H1 (cell line): ENCODE measurements around the gene CSF1.

Experiments
- EP300 ChIP-seq, 2 experiments: IDR thresholded peaks; 1 replicate in 1 of 2; 2 replicates in 1 of 2; pipeline ENCODE4 v1.6.1; 2011 to 2012; ENCODE audit warnings: low read depth in 2 of 2, low read length in 2 of 2, mild to moderate bottlenecking in 2 of 2, borderline replicate concordance in 1 of 2, inconsistent platforms in 1 of 2, moderate library complexity in 1 of 2
- JUND ChIP-seq: IDR thresholded peaks from 2 replicates; pipeline ENCODE4 v1.6.1; 2011; ENCODE audit warnings: mild to moderate bottlenecking, improper control_type of control experiment, low read length
- POLR2AphosphoS5 ChIP-seq: IDR thresholded peaks from 2 replicates; pipeline ENCODE4 v1.6.1; 2011; ENCODE audit warnings: low read depth, low read length
- SIN3A ChIP-seq, 2 experiments: IDR thresholded peaks in 1 of 2; conservative IDR thresholded peaks in 1 of 2; 2 replicates each; pipeline ENCODE4 v1.6.1; 2011 to 2012; ENCODE audit warnings: low read length in 2 of 2, improper control_type of control experiment in 1 of 2, low read depth in 1 of 2, mild to moderate bottlenecking in 1 of 2
- SP1 ChIP-seq: IDR thresholded peaks from 2 replicates; pipeline ENCODE4 v1.6.1; 2011; ENCODE audit warnings: low read depth, low read length
- YY1 ChIP-seq: IDR thresholded peaks from 2 replicates; pipeline ENCODE4 v1.6.1; 2011; ENCODE audit warnings: low read depth, mild to moderate bottlenecking, low read length
- TF ChIP-seq, protein P1 (sequence below), 3 experiments: IDR thresholded peaks; 1 replicate in 2 of 3; 2 replicates in 1 of 3; pipeline versions ENCODE4 v1.5.1 to v1.6.1; 2011; ENCODE audit warnings: low read length in 3 of 3, mild to moderate bottlenecking in 3 of 3, inconsistent platforms in 2 of 3, low read depth in 1 of 3, moderate library complexity in 1 of 3; ENCODE audit not compliant: insufficient read depth in 1 of 3; ENCODE audit errors: control extremely low read depth in 1 of 3

DNA sequence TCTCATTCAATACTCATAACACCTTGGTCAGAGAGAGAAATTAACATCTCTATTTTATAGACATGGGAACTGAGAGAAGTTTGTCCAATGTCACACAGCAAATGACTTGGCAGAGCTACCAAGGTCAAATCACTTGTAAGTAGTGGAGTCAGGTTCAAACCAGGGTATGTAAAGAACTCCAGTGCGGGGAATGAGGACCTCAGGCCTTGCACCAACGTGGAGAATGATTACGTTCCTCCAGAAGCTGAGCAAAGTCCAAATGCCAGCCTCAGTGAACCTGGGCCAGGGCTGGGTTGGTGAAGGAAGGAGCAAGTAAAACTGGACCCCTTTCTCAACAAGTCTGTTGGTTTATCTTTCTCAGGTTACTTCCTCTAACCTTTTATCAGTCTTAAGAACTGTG lies 1.8 kb upstream of the CSF1 start:
- TF ChIP-seq SIN3A (conservative IDR thresholded peaks at IDR 0.05 in 1 of 2, IDR thresholded peaks at IDR 0.05 in 1 of 2; ENCODE audit: low read depth in 1 of 2, low read length in 2 of 2) (no peak), JUND (no peak), SP1 (no peak), POLR2AphosphoS5 (no peak), EP300 (IDR thresholded peaks at IDR 0.05; ENCODE audit: borderline replicate concordance in 1 of 2, low read depth in 2 of 2, low read length in 2 of 2) (no peak), YY1 (no peak)
- TF ChIP-seq, protein P1, sequence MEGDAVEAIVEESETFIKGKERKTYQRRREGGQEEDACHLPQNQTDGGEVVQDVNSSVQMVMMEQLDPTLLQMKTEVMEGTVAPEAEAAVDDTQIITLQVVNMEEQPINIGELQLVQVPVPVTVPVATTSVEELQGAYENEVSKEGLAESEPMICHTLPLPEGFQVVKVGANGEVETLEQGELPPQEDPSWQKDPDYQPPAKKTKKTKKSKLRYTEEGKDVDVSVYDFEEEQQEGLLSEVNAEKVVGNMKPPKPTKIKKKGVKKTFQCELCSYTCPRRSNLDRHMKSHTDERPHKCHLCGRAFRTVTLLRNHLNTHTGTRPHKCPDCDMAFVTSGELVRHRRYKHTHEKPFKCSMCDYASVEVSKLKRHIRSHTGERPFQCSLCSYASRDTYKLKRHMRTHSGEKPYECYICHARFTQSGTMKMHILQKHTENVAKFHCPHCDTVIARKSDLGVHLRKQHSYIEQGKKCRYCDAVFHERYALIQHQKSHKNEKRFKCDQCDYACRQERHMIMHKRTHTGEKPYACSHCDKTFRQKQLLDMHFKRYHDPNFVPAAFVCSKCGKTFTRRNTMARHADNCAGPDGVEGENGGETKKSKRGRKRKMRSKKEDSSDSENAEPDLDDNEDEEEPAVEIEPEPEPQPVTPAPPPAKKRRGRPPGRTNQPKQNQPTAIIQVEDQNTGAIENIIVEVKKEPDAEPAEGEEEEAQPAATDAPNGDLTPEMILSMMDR (IDR thresholded peaks at IDR 0.05; ENCODE audit: control extremely low read depth in 1 of 3, insufficient read depth in 1 of 3, low read depth in 1 of 3, low read length in 3 of 3): no peak
